NCI-H1930 (cell line): ENCODE results near the gene LEPROT.
"Not testable (repeated sequence)": the region's sequence is repeated elsewhere in the genome, so short reads cannot be mapped to it uniquely, and the experiment has no call there.

Experiments
- DNase-seq, 2 experiments: peaks; one replicate each; lab custom pipeline; 2025; lab: John Stamatoyannopoulos, UW

The LEPROT gene

DNA sequence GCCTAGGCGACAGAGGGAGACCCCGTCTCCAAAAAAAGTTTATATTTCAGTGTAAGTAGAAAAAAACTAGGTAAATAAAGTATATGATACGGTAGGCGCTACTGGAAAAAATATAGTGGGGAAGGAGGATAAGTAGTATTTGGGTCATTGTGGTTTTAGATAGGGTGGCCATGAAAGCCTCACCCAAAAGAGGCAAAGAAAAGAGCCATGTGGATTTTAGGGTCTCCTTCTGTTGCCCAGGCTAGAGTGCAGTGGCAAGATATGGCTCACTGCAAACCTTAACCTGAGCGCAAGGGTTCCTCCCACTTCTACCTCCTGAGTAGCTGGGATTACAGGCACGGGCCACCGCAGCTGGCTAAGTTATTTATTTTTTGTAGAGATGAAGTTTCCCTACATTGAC is 17.1 kb downstream of the LEPROT start:
- no peak for DNase-seq

- DNase-seq: no peak
Observed at GRCh38 chr1:65440322-65440900, 19.9 kb downstream of the LEPROT start.

GRCh38 chr1:65440915-65441314 is 20.4 kb downstream of the LEPROT start:
- DNase-seq: no peak

DNA sequence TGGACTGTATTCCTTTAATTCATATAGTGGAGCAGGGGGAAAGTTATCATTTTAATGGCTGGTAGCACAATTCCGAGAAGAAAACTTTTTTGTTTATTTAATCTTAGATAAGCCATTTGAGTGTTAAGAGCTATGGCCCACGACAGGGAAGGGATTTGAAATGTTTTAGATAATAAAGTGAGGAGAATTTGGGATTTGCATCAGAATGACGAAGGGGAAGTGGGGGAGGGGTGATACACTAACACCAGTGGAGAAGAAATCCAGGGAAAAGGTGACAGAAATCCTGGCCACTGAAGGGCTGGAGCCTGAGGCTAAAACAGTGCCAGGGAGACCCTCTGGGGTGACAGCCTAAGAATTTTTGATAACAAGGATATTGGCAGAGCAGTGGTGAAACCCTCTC is 21.0 kb downstream of the LEPROT start:
- DNase-seq: no peak

- DNase-seq: no peak
Observed at GRCh38 chr1:65442442-65442841, 22.0 kb downstream of the LEPROT start.

DNA sequence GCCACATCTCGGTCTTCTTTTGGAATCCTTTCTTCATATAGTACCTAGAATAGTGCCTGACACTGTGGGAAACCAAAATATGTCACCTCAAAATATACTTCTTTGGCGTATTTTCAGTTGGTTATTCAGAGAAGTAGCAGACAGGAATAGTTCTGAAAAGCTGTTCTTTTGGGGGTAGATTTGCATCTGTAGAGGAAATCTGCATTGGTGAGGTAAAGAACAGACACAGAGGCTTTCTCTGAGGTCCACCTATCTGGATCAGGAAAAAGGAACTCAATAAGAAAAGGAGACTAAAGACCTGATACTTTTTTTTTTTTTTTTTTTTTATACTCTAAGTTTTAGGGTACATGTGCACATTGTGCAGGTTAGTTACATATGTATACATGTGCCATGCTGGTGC is 23.2 kb downstream of the LEPROT start:
- DNase-seq: no peak

DNA sequence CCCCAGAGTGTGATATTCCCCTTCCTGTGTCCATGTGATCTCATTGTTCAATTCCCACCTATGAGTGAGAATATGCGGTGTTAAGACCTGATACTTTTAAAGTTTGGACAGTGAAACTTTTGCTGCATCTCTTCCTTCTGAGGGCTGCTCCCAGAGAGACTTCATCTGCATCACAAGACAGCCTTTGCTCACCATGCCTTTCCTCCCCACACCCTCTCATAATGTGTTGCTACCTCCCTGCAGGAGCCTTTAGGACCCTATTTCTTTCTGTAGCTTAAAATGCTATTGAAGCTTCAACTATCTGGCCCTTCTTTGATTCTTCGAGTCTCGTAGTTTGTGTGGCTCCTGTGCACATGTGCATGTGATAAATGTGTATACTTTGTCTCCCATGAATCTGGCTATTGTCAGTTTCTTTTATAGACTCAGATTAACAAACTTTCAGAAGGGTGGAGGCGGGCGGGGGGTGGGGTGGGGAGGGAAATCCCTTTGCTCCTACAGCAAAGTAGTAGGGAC is 23.7 kb downstream of the LEPROT start:
- no peak for DNase-seq

- no peak for DNase-seq
Observed at GRCh38 chr1:65445837-65446236, 25.4 kb downstream of the LEPROT start.

- no peak for DNase-seq
Observed at GRCh38 chr1:65449214-65449823, 28.9 kb downstream of the LEPROT start.

DNA sequence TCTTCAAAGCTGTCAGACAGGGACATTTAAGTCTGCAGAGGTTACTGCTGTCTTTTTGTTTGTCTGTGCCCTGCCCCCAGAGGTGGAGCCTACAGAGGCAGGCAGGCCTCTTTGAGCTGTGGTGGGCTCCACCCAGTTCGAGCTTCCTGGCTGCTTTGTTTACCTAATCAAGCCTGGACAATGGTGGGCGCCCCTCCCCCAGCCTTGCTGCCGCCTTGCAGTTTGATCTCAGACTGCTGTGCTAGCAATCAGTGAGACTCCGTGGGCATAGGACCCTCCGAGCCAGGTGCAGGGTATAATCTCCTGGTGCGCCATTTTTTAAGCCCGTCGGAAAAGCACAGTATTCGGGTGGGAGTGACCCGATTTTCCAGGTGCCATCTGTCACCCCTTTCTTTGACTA is 35.2 kb downstream of the LEPROT start:
- DNase-seq: not testable (repeated sequence)

DNA sequence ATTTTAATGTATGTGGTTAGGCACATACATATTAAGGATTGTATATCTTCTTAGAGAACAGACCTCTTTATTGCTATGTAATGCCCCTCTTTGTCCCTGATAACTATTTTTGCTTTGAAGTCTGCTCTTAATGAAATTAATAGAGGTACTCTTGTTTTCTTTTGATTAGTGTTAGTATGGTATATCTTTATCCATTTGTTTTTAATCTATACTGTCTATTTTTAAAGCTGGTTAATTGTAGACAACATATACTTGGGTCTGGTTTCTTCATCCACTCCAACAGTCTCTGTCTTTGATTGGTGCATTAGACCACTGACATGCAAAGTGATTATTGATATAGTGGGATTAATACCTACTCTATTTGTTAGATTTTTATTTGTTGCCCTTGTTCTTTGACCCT is 36.0 kb downstream of the LEPROT start:
- no peak for DNase-seq

DNA sequence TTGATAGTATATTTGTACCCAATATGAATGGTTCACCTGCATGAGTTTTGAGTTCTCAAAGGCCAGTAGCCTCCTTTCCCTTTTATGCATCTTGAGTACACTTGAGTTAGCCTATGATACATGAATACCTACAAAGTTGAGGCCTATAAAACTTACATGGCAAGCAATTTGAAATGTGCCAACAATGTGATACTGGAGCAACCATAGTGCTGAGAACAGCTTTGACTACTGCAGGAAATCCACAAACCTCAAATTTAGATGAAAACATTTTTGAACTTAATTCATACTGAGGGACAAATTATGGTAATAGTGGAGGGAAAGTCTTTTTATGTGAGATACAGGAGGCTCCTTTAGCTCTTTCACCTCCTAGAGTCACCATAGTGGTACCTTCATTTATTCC is 37.4 kb downstream of the LEPROT start:
- no peak for DNase-seq

GRCh38 chr1:65458730-65459396 is 38.4 kb downstream of the LEPROT start:
- no peak for DNase-seq

DNA sequence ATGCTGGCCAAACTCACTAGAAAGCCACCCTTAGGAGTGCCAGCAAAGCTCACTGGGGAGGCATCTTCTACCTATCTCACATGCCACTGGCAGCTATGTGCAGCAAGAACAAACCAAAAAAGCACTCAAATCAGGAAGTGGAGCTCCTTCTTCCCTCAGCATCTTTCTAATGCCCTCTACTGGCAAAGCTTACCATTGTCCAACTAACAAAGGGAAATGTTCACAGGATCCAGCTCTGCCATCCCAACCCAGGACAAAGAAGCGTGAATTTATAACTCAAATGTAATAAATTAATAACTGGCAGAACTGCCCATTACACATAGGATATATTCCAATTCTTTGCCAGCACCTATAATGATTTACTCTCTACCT is 38.9 kb downstream of the LEPROT start:
- DNase-seq: peak; percentile 30 to 48

DNA sequence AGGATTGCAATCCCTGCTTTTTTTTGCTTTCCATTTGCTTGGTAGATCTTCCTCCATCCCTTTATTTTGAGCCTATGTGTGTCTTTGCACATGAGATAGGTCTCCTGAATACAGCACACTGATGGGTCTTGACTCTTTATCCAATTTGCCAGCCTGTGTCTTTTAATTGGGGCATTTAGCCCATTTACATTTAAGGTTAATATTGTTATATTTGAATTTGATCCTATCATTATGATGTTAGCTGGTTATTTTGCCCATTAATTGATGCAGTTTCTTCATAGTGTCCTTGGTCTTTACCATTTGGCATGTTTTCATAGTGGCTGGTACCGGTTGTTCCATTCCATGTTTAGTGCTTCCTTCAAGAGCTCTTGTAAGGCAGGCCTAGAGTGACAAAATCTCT is 45.4 kb downstream of the LEPROT start:
- DNase-seq: not testable (repeated sequence)

- no peak for DNase-seq
Observed at GRCh38 chr1:65467536-65467935, 47.1 kb downstream of the LEPROT start.

- DNase-seq: no peak
Observed at GRCh38 chr1:65469126-65469888, 48.8 kb downstream of the LEPROT start.

DNA sequence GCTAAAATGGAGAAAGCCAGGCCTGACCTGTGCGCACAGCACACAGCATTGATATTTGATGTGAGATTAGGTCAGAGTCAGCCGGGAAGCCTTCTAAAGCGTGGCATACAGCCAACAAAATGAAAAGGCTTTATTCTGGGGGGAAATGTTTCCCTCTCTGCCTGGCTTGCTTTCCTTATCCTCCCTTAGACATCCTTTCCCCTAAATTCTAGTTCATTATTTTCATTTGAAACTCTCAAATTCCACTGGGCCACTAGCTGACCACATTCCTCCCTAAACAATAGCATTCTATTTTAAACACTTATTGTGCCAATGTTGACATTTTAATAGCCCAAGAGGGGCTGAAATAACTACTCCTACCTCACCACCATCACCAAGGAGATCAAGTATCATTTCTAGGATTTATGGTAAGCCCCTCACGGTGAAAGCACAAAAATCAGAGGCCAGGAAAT is 49.4 kb downstream of the LEPROT start:
- DNase-seq: no peak

GRCh38 chr1:65470766-65471165 is 50.3 kb downstream of the LEPROT start:
- DNase-seq: no peak

GRCh38 chr1:65471213-65471833 is 50.9 kb downstream of the LEPROT start:
- DNase-seq: no peak

DNA sequence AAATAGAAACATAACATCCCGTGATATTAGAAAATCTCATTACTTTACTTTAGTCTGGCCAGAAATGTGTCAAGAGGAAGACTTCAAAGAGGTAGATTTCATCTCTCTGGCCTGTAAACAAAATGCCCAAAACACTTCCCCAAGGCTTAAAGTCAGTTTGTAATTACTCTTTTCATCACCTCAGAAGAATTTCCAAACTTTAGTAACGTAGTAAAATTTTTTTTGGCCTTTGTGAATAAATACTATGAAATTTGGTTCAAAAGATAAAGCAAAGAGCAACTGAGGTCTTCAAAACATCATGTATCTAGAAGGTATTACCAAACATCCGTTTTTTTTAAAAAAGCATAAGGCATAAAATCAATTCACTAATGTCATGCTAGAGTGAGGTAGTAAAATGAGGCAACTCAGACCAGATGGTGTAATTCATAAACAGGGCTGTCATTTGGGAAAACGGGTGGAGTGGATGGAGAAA is 51.4 kb downstream of the LEPROT start:
- DNase-seq: no peak

GRCh38 chr1:65476327-65476726 is 55.9 kb downstream of the LEPROT start:
- no peak for DNase-seq
